Fibroblast of peridontal ligament (primary cell): ENCODE results near the gene PEX19.

Experiments
- DNase-seq: peaks from one replicate; pipeline ENCODE4 v3.0.0-alpha.2; 2010; ENCODE audit errors: extremely low read depth

Gene PEX19

DNA sequence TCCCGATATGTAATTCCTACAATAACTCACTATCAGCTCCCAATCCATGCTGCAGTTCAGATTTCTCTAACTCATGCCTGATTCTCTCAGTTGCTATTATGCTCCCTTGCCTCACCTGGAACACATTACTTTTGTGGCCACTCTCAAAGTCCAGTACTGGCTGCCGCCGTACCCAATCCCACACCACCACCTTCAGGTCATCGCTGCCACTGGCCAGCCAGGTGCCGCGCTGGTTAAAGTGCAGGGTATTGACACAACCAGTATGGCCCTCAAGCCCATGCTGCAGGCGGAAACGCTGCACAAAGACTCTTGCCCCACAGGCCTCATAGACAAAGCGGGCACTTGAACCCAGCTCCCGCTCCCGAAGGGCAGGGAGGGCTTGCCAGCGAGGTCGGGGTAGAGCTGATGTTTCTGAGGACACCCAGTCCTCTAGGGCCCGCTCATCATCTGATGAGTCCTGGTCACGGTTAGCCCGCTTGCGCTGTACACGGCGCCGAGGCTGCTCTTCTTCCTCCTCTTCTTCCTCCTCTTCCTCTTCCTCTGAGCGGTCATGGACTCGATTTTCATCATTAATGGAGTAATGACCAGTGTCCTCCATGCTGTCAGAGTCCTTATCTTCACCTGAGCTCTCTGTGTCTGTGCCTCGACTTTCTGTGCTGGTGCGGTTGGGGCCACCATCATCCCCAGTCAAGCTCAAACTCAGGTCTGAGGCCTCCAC lies 45.2 kb downstream of the PEX19 start:
- no peak for DNase-seq

DNA sequence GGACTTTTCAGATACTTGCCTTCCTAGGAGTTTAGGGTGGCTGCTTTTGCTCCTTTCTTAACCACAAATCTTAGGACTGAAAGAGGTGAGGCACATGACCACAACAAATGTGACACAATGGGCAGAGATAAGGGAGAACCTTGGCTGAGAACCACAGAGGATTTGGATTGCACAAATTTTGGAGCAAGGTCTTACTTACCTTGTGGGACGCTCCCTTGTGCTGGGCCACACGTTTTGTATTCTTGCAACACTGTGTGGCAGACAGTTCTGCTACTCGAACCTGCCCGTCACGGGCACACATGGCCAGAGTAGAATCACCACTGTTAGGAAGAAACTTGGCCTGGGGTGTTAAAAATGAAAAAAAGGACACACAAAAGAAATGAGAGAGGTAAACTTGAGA lies 46.5 kb downstream of the PEX19 start:
- DNase-seq, result no peak

DNA sequence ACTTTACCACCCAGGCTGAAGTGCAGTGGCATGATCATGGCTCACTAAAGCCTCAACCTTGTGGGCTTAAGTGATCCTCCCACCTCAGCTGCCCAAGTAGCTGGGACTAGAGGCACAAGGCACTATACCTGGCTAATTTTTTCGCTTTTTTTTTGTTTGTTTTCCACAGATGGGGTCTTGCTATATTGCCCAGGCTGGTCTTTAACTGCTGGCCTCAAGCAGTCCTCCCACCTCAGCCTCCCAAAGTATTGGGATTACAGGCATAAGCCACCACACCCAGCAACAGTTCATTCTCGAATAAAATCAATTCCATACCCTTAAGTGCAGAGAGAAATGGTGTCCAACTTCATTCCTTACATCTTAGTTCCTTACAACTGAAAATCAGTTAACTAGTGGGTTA lies 47.4 kb downstream of the PEX19 start:
- DNase-seq, result no peak

DNA sequence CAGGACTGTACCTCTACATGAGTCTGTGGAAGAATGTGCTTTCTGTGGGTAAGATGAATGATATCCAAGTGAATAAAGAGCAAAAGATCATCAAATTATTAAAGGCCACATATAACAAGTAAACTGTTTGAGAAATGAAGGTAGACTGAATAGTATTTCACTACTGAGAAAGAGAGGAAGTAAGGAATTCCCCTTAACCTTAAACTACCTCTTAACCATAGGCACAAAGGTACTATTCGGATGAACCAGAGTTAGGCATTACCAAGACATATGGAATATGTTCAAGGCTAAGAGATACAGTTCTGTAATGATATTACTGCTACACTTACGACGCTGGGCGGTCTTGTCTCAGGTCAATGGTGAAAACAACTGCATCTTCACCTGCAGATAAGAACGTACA lies 48.1 kb downstream of the PEX19 start:
- no peak for DNase-seq

DNA sequence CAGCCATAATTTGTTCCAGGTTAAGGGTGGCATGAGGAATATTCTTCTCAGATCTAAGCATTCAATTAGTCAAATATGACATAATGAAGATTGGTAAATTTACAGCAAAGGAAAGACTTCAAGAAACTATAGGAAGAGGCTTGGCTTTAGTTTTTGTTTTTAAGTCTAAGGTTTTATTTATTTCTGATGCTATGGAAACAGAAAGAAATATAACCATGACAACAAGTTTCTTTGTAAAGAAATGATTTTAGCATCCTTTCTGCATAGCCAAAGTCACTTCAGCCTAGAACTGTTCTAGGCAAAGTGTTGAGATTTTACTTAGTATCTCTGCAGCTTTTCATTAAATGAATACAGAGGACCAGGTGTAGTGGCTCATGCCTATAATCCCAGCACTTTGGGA lies 52.0 kb downstream of the PEX19 start:
- no peak for DNase-seq

DNA sequence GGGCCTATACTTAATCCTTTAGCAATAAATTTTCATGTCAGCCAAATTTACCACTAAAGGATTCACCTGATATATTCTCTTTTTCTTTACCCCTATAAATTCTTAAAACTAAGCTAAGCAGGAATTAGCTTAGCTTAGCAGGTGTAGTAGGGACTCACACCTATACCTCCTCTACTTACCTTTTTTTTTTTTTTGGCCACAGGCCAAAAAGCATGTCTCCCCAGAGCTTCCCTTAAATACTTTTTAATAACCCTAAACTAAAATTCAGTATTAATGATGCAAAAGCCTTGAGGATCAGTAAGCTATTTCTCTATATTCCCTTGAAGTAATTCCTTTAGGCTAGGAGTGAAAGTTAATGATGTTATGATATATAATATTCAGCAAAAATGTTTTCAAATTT lies 56.5 kb downstream of the PEX19 start:
- no peak for DNase-seq

DNA sequence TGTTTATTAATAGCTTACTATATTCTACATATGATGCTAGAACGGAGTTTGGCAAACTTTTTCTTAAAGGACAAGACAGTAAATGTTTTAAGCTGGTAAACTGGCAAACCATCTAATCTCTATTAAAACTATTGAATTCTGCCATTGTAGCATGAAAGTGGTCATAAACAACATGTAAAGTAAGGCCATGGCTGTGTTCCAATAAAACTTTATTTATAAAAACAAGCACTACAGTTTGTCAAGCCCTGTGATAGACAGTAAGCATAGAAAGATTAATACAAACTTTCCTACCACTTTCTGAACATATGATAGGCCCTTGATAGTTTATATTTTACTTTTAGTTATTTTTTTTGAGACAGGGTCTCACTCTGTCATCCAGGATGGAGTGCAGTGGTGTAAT lies 57.4 kb downstream of the PEX19 start:
- DNase-seq, result no peak

DNA sequence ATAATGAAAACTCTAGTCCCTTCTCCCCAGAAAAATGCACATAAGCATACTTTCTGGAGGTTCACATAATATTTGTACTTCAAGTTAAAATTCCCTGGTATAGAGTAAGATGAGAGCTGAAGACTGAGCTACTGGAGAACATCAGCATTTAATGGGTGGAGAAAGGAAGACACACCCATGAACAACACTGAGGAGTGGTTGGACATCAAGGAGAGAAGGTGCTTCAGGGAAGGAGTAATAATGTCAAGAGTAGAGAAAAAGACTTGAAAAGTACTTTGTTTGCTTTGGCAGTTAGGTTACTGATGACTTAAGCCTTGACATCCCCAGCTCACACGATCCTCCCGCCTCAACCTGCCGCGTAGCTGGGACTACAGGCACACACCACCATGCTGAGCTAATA lies 57.9 kb downstream of the PEX19 start:
- DNase-seq, result no peak
